Measurements from ENCODE around the gene RHBDL1. TPM values are rescaled to one million over a fixed set of nuclear protein-coding genes. Genes with fewer than 3 reads are reported as not detected.

Gene RHBDL1
- 0.88 and 0.96 TPM in 2 replicates for total RNA-seq

DNA sequence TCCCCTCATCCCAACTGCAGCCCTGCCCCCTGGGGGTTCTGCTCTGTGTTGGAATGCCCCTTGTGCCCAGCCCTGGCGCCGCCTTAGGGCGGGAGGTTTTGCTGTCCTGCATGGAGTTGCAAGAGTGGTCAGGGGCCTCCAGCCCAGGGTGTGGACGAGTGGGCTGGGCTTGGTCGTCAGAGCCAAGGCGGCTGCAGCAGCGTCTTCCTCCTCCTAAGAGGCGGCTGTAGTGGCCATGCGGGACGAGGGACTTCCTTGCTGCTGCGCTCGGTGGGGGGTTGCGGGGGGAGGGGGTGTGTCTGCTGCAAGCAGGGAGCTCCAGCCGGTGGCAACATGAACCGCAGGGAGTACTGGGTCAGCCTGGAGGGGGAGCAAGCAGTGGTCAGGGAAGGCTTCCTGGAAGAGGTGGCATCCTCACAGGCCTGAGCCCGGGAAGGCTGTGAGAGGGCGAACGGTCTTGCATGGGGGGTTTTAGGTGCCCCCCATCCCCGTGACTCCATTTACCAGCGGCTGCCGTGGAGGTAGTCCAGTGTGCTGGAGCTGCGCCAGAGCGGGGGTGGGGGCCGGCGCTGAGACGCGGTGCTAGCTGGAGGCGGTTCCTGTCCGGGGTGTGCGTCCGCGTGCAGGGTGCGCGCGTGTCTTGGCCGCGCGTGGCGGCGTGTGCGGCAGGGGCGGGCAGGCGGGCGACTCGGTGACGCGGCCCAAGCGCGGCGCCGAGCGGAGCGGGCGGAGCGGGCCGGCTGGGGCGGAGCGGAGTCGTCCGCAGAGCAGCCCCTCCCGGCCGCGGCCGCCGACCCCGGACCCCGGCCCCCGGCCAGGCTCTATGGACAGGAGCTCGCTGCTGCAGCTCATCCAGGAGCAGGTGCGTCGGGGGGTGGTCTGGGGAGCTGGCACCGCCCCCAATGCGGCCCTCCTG is at the start of gene RHBDL1:
RHBDL1 (plus strand) TSS at position 704 of the 916 bp plus-strand sequence; CDS start at position 824, 120 bp downstream.
- no peak for DNase-seq (ENCODE audit: low read depth)
- H3K4me3 ChIP-seq (ENCODE audit: low read depth, low read length) = peak within 1 kb of the TSS; percentile 28
- TF ChIP-seq, protein P1, sequence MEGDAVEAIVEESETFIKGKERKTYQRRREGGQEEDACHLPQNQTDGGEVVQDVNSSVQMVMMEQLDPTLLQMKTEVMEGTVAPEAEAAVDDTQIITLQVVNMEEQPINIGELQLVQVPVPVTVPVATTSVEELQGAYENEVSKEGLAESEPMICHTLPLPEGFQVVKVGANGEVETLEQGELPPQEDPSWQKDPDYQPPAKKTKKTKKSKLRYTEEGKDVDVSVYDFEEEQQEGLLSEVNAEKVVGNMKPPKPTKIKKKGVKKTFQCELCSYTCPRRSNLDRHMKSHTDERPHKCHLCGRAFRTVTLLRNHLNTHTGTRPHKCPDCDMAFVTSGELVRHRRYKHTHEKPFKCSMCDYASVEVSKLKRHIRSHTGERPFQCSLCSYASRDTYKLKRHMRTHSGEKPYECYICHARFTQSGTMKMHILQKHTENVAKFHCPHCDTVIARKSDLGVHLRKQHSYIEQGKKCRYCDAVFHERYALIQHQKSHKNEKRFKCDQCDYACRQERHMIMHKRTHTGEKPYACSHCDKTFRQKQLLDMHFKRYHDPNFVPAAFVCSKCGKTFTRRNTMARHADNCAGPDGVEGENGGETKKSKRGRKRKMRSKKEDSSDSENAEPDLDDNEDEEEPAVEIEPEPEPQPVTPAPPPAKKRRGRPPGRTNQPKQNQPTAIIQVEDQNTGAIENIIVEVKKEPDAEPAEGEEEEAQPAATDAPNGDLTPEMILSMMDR (IDR thresholded peaks at IDR 0.05; ENCODE audit: insufficient read depth, low read length, poor library complexity, severe bottlenecking) = no peak

DNA sequence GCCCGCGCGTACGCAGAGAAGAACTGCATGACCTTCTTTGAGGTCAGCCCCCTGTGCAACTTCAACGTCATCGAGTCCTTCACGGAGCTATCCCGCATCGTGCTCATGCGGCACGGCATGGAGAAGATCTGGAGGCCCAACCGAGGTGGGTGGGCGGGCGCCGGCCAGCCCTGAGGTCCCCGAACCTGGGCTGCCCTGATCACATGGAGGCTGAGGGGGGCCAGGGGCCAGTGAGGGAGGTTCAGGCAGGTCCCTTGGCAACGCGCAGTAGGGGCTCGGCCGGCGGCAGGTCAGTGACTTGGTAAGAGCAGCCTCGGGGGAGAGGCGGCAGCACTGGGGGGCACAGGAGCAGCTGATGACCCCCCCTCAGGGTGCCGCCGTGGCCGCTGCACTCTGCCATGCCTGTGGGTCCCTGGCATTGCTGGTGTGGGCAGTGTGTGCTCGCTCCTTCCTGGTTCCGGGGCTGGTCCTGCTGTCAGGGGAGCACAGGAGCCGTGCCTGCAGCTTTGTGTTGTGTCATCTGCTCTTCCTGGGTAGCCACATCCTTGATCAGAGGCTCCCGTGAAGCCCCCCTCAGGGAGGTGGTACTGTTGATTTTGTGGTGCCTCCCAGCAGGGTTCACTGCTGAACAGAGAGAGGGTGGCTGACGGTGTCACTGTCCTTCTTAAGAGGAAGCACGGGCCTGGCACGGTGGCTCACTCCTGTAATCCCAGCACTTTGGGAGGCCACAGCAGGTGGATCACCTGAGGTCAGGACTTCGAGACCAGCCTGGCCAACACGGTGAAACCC is 49.3 kb upstream of the RHBDL1 start:
- no peak overlapping the region for H3K4me3 ChIP-seq (ENCODE audit: low read depth, low read length)
- TF ChIP-seq, protein P1 (IDR thresholded peaks at IDR 0.05; ENCODE audit: insufficient read depth, low read length, poor library complexity, severe bottlenecking) = no peak

More for the DNA sequence above, at the start of gene RHBDL1:
- Histone ChIP-seq H3K36me3 (ENCODE audit: control insufficient read depth, insufficient read depth, low read length) (no peaks in the 10 kb centered on the region), H3K27me3 (ENCODE audit: control insufficient read depth, insufficient read depth, low read length) (peaks cover 21% of the 10 kb centered on the region)

DNA sequence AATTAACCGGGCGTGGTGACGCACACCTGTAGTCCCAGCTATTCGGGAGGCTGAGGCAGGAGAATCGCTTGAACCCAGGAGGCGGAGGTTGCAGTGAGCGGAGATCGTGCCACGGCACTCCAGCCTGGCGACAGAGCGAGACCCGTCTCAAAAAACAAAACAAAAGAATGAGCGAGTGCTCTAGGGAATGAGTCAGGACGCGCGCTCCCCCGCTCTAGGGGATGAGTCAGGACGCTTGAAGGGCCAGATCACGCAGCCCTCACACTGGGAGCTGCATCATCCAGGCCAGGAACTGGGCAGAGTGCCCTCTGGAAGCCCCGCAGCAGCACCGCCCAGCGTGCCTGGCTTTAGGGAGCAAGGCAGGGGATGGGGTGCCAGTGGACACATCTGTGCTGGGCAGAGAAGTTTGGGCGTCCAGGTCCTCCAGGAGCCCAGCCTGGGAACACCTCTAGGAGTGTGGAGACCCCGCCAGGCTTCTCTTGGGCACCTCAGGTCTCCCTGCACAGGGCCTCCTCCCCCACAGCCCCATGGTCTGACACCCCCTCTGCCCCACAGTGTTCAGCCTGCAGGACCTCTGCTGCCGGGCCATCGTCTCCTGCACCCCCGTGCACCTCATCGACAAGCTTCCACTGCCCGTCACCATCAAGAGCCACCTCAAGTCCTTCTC is 48.6 kb upstream of the RHBDL1 start:
- TF ChIP-seq, protein P1 (IDR thresholded peaks at IDR 0.05; ENCODE audit: insufficient read depth, low read length, poor library complexity, severe bottlenecking) = no peak
- Histone ChIP-seq H3K27me3 (ENCODE audit: control insufficient read depth, insufficient read depth, low read length) (peaks cover 4% of the 10 kb centered on the region), H3K4me3 (ENCODE audit: low read depth, low read length) (no peak overlapping the region), H3K36me3 (ENCODE audit: control insufficient read depth, insufficient read depth, low read length) (peaks cover 2% of the 10 kb centered on the region)
- DNase-seq (ENCODE audit: low read depth) = peak; percentile 85

More for the DNA sequence above, 49.3 kb upstream of the RHBDL1 start:
- Histone ChIP-seq H3K36me3 (ENCODE audit: control insufficient read depth, insufficient read depth, low read length) (peaks cover 2% of the 10 kb centered on the region), H3K27me3 (ENCODE audit: control insufficient read depth, insufficient read depth, low read length) (peaks cover 3% of the 10 kb centered on the region)
- no peak for DNase-seq (ENCODE audit: low read depth)

DNA sequence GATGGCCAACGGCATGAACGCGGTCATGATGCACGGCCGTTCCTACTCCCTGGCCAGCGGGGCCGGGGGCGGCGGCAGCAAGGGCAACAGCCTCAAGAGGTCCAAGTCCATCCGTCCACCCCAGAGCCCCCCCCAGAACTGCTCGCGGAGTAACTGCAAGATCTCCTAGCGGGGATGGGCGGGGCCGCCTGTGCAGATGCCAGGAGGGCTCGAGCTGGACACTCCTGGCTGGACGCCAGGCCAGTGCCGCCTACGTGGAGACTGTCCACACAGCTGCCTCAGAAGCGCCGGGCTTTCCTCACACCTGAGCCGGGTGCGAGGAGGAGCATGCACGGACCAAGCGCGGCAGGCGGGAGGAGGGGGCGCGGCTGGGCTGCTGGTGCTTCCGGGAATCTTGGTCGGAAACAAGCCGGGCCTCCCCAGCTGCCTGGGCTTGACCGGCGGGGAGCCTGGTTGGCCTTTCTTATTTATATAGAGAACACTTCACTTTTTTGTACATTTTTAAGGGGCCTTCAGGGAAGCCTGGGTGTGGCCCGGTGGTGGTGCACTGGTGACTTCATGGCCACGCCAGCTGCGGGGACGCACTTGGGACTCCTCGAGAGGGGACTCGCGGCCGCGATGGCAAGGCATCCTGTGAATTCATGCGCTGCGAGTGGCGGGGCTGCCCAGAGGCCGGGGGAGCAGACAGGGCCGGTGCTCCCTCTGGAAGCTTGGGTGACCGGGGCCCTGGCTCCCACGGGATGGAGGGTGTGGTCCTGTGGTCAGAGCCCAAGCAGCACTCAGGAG is 47.8 kb upstream of the RHBDL1 start:
- Histone ChIP-seq H3K4me3 (ENCODE audit: low read depth, low read length) (no peak overlapping the region), H3K36me3 (ENCODE audit: control insufficient read depth, insufficient read depth, low read length) (peaks cover 2% of the 10 kb centered on the region), H3K27me3 (ENCODE audit: control insufficient read depth, insufficient read depth, low read length) (peaks cover 4% of the 10 kb centered on the region)
- DNase-seq (ENCODE audit: low read depth) = no peak
- TF ChIP-seq, protein P1 (IDR thresholded peaks at IDR 0.05; ENCODE audit: insufficient read depth, low read length, poor library complexity, severe bottlenecking) = no peak

Measured in kidney epithelial cell (primary cell).